ENCODE data around the gene FADS2.

FADS2 gene

GRCh38 chr11:61827571-61828378 is at the start of gene FADS2:
FADS2 (plus strand) TSS chr11:61828300; CDS start chr11:61828391, 91 bp downstream.
- DNase-seq, result peak; percentile 74 to 94

GRCh38 chr11:61778357-61778886 is 49.7 kb upstream of the FADS2 start:
- DNase-seq, result no peak

DNA sequence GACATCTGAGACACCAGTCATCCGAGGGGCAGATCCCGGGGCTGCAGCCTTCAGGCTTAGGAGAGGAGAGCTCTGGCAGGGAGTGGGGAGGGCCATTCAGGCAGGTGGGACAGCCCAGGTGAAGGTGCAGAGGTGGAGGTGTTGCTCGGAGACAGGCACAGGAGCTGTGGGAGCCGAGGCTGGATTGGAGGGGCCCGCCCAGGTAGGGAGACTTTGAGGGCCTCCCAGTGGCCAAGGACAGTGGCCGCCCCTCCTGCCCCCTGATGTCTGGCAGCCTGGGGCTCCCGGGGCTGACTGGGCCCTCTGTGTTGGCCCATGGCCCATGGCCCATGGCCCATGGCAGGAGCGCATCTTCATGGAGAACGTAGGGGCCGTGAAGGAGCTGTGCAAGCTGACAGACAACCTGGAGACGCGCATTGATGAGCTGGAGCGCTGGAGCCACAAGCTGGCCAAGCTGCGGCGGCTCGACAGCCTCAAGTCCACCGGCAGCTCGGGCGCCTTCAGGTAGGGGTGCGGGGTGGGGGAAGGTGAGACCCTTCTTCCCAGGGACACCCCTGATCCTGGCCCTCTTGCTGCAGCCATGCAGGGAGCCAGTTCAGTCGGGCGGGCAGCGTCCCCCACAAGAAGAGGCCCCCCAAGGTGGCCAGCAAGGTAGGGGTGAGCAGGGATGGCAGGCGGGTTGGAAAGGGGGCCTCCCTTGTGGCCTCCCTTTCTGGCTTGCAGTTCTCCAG is 49.0 kb upstream of the FADS2 start:
- no peak for DNase-seq

- no peak for DNase-seq
Observed at GRCh38 chr11:61779666-61780525, 48.2 kb upstream of the FADS2 start.

DNA sequence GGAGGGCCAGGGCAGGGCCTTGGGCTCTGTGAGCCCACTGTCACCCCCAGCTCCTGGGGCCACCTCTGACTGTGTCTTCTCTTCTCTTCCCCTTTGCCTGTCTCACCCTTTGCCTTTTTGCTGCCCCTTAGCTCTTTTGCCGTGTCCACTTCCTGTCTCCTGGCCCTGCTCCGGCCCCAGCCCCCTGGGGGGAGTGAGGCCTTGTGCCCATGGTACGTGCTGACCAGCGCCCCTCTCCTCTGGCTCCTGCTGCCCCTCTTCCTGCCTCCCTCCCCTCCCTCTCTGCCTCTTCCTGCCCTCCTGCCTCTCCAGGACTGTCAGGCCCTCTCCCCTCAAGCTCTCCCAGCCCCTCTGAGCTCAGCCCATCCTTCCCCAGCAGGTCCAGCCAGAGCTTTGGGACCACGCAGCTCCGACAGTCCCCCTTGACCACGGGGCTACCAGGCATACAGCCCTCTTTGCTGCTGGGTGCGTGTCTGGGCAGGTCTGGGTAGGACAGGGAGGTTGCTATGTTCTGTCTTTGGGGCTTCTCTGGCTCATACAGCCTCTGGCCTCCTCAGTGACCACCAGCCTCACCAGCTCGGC is 47.4 kb upstream of the FADS2 start:
- no peak for DNase-seq

DNA sequence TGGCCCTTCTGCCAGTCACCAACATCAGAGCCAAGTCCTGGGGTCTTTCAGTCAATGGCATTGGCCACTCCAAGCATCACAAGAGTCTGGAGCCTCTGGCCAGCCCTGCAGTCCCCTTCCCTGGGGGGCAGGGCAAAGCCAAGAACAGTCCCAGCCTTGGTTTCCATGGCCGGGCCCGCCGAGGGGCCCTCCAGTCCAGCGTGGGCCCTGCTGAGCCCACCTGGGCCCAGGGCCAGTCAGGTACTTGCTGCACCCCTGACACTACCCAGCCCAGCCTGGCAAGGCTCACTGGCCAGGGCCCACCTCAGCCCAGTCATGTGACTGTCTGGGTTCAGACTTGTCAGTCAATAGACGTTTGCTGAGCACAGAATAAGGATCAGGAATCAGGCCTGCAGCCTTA is 46.5 kb upstream of the FADS2 start:
- no peak for DNase-seq

DNA sequence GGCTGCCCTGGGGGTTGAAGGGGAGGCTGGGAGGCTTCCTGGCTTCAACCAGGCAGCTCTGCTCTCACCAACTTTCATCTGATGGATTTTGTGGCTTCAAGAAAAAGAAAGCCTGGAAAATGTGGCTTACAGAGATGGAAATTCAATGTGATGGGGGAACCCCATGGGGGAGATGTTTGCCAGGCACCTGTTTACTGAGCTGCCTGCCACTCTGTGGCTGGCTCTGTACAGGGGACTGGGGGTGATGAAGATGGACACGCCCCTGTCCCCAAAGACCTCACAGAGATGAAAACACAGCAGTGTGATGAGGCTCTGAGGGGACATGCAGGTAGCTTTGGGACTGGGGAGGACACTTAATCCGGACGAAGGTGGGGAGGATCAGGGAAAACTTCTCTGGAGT is 45.8 kb upstream of the FADS2 start:
- no peak for DNase-seq

DNA sequence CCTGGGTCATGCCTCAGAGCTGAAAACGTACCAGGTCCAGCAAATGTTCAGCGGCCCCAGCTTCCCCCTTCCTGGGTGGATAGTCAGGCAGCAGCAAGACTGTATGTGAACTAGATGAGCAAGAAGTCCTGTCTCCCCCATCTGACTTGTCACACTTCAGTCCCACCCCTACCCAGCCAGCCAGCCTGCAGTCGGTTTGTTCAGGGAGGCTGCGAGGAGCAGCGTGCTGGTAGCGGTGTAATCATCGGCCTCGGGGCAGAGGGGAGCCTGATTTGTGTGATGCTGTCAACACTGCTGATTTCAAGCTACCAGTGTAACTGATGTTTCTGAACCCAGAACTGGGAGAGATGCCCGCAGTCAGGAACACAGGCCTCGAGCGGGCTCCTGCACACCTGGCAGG is 45.3 kb upstream of the FADS2 start:
- DNase-seq, result no peak

DNA sequence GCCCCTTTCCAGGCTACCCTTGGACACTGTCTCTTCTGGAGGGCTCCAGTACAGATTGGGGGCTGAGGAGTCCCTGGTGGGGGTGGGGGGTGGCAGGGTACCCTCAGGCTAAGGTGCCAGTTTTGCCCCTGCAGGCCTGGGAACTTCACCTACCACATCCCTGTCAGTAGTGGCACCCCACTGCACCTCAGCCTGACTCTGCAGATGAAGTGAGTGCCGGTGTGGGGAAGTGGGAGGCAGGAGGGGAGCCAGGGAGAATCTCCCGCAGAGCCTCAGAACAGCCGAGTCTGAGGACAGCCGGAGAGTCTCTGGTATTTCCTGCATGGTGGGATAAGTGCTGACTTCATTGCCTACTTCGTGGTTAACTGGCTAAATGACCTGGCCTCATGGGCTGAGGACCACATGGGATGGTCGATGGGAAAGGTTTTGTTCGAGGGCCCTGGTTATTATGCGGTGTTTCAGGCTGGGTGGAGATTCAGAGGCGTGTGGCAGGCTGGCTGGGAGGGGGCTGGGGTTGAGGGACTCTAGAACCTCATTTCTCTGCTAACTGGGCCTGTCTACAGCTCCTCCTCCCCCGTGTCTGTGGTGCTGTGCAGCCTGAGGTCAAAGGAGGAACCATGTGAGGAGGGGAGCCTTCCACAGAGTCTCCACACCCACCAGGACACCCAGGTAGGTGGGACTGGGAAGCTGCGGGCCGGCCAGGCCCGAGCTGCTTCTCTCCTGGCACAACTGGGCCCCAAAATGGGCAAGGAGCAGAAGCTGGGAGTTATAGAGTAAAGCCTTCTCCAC is 44.2 kb upstream of the FADS2 start:
- no peak for DNase-seq

GRCh38 chr11:61784506-61784805 is 43.6 kb upstream of the FADS2 start:
- no peak for DNase-seq

- DNase-seq, result no peak
Observed at GRCh38 chr11:61785837-61786402, 42.2 kb upstream of the FADS2 start.

- DNase-seq, result peak; percentile 62 to 78
Observed at GRCh38 chr11:61787928-61788491, 40.1 kb upstream of the FADS2 start.

DNA sequence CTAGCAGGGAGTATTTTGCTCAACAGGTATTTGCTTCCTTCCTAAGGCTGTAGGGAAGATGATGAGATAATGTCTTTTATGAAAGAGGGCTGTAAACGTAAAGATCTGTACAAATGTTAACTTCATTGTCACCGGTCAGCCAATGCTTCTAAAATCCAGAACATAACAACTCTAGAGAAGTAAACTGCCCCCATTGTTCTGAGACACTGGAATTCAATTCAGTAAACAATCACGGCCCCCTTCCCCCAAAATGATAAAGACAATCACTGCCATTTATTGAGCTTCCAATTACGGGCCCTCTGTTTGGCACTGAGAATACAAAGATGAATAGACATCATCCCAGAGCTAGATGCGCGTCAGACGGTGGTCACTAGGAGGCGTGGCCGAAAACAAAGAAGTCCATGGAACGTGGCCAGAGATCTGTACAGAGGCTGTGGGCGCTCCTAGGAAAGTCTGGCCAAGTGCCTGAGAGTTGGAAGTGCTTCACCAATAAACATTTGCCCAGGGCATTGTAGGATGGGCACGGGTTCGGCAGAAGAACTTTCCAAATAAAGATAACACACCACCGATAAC is 36.3 kb upstream of the FADS2 start:
- peak; percentile 85 to 97 for DNase-seq

- DNase-seq, result peak; percentile 91 to 95
Observed at GRCh38 chr11:61792310-61793082, 35.6 kb upstream of the FADS2 start, which contains the start of the genes FEN1 and TMEM258. FEN1 (plus strand) TSS chr11:61792911; CDS start chr11:61795362, 2,451 bp downstream. TMEM258 (minus strand) TSS chr11:61792599; CDS start chr11:61792558, 41 bp downstream.

DNA sequence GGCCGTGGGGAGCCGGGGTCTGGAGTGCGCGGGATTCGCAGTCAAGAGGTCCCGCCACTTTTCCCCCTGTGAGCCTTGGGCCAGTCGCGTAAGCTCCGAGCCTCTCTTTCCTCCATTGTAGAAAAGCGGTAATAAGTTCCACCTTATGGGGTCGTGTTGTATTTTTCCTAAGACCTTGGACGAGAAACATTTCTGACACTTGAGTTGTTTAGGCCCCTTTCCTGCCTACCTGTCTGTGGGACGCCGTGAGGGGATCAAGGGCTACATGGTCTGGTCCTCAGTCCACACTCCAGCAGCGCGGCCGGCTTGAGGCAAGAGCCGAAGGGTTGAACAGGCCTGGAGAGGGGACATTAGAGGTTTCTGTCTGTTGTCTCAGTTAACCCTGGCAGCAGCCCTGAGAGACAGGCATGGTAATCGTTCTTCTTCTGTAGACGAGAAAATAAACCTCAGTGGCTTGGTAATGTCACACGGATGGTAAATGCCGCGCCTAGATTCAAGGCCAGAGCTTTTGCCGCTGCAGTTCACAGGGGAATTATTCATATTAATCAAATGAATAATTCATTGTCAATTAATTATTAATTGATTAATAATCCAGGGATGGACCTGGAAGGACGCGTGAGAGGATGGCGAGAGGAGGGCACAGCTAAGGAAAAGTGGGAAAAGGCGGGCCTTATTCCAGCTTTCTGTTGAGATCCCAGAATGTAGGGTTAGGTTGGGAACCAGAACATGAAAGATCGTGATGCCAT is 34.8 kb upstream of the FADS2 start:
- no peak for DNase-seq

- DNase-seq, result no peak
Observed at GRCh38 chr11:61793829-61794204, 34.3 kb upstream of the FADS2 start.

DNA sequence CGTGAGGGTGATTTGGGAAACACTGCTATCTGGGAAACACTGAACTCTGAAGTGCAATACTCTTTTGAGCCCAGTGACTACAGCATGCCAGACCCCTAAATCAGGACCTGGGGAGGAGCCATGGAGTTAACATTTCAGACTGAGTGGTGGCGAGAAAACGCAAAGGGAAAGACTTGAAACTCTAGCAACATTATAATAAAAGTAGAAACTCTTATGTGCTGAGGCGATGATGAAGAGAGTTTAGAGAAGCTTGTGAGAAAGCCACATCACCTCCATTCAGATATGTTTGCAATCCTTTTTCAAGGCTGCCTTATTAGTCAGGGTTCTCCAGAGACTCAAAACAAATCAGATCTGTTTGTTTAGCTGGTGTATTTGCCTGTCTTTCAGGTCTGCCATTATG is 33.5 kb upstream of the FADS2 start:
- no peak for DNase-seq

DNA sequence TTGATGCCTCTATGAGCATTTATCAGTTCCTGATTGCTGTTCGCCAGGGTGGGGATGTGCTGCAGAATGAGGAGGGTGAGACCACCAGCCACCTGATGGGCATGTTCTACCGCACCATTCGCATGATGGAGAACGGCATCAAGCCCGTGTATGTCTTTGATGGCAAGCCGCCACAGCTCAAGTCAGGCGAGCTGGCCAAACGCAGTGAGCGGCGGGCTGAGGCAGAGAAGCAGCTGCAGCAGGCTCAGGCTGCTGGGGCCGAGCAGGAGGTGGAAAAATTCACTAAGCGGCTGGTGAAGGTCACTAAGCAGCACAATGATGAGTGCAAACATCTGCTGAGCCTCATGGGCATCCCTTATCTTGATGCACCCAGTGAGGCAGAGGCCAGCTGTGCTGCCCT is 32.6 kb upstream of the FADS2 start:
- DNase-seq, result no peak

DNA sequence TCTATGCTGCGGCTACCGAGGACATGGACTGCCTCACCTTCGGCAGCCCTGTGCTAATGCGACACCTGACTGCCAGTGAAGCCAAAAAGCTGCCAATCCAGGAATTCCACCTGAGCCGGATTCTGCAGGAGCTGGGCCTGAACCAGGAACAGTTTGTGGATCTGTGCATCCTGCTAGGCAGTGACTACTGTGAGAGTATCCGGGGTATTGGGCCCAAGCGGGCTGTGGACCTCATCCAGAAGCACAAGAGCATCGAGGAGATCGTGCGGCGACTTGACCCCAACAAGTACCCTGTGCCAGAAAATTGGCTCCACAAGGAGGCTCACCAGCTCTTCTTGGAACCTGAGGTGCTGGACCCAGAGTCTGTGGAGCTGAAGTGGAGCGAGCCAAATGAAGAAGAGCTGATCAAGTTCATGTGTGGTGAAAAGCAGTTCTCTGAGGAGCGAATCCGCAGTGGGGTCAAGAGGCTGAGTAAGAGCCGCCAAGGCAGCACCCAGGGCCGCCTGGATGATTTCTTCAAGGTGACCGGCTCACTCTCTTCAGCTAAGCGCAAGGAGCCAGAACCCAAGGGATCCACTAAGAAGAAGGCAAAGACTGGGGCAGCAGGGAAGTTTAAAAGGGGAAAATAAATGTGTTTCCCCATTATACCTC is 32.1 kb upstream of the FADS2 start:
- DNase-seq, result no peak
